Cardiac fibroblast (primary cell): ENCODE measurements around the gene RPL18A.

Experiments
- DNase-seq, 2 donors: peaks; one replicate each; pipeline versions ENCODE4 v3.0.0 to v3.0.0-alpha.2; 2010; ENCODE audit warnings: low read depth in 2 of 2
- H3K4me3 ChIP-seq, 2 donors: replicated peaks in 1 of 2; 1 replicate in 1 of 2; 2 replicates in 1 of 2; pipeline ENCODE4 v1.5.1; 2011; ENCODE audit warnings: low read depth in 2 of 2, low read length in 2 of 2, mild to moderate bottlenecking in 2 of 2, moderate library complexity in 1 of 2
- CTCF ChIP-seq: IDR thresholded peaks from one replicate; pipeline ENCODE4 v1.5.1; 2011; ENCODE audit warnings: low read depth, mild to moderate bottlenecking, low read length, inconsistent platforms

RPL18A gene

GRCh38 chr19:17834350-17835181, 25.1 kb upstream of the RPL18A start:
- no peak for TF ChIP-seq CTCF
- H3K4me3 ChIP-seq: no peak overlapping the region
- no peak for DNase-seq

GRCh38 chr19:17835182-17836006, 24.3 kb upstream of the RPL18A start:
- H3K4me3 ChIP-seq: no peak overlapping the region
- TF ChIP-seq CTCF: no peak
- peak; percentile 16 to 67 for DNase-seq

GRCh38 chr19:17836530-17836929, 23.2 kb upstream of the RPL18A start:
- DNase-seq: no peak
- no peak for TF ChIP-seq CTCF
- no peak overlapping the region for H3K4me3 ChIP-seq

- H3K4me3 ChIP-seq: no peak overlapping the region
- DNase-seq: no peak
- no peak for TF ChIP-seq CTCF
Measured at GRCh38 chr19:17837972-17838371, 21.7 kb upstream of the RPL18A start.

GRCh38 chr19:17840019-17840418, 19.7 kb upstream of the RPL18A start:
- no peak for DNase-seq
- no peak for TF ChIP-seq CTCF
- H3K4me3 ChIP-seq: no peak overlapping the region

GRCh38 chr19:17841371-17841809, 18.3 kb upstream of the RPL18A start:
- no peak for TF ChIP-seq CTCF
- peak overlapping the region in 1 of 2 donors; percentile 37 for H3K4me3 ChIP-seq
- no peak for DNase-seq
